SK-MEL-5 (cell line): ENCODE measurements around the gene COPS7B. TPM values are rescaled to one million over a fixed set of nuclear protein-coding genes. Genes with fewer than 3 reads are reported as not detected.
"Not testable (repeated sequence)": the region's sequence is repeated elsewhere in the genome, so short reads cannot be mapped to it uniquely, and the experiment has no call there.

Source experiments
- DNase-seq: peaks from one replicate; pipeline ENCODE4 v3.0.0-alpha.2; 2016; ENCODE audit warnings: low read depth, low spot score
- in situ Hi-C: cut with HindIII; loops from 2 replicates; pipeline ENCODE4 v1.10.0; 2016; ENCODE audit warnings: low sequenced_read_pairs, high pct_unique_total_duplicates, low pct_unique_long_range_greater_than_20kb
- polyA plus RNA-seq, 2 experiments: library from polyadenylated mRNA; depleted of rRNA; stranded (reverse); fragments of >200 nt; gene quantifications; 2 replicates each; pipeline ENCODE4 v1.2.3, GENCODE V29; 2015
- total RNA-seq: library from RNA; depleted of rRNA; stranded (reverse); fragments of >200 nt; shearing (Covaris generic); gene quantifications from 2 replicates; pipeline ENCODE4 v1.2.3, GENCODE V29; 2014; rRNA removed

Gene COPS7B
- total RNA-seq, result 19.6 and 20.7 TPM in 2 replicates
- 37.1 and 38.5 TPM in 2 replicates for polyA plus RNA-seq (2015; cell fraction: cytosol; rRNA removed)
- polyA plus RNA-seq (2015; cell fraction: nucleus; rRNA removed), result 77.6 and 106 TPM in 2 replicates

DNA sequence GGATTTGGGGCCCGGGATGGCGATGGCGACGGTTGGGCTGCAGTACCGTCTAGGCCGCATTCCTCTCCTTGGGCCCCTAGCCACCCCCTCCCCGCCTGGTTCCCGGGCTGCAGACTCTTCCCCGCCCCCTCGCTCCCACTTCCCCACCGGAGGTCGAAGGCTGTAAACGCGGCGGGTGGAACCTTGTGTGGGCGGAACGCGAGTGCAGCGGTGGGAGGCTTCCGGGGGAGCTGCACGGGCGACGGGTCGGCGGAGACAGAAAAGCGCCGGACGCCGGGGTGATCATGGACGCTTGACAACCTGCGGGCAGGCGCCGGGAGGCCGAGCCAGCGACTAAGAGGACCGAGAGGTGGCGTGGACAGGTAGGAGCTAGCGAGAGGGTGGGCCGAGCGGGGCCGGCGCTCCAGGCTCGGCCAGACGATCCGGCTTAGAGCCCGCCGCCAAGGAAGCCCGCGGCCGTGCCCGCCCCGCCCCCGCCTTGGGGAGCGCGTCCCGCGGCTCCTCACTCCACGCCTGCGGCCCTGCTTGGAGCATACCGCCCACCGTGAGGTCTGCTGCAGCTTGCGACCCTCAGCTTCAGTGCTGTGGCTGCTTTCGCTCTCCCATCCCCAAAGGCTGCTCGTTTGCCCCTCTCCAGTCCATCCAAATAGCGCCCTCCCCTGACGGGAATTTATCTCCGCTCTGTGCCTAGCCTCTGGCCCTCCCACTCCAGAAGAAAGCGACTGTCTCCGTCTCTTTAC is at the start of gene COPS7B:
Gene COPS7B, plus strand, starts transcription at position 269 of the 740 bp plus-strand sequence. CDS start 2,126 bp downstream, outside the sequence.
- in situ Hi-C loops, result no loop called here
- DNase-seq, result peak; percentile 76

DNA sequence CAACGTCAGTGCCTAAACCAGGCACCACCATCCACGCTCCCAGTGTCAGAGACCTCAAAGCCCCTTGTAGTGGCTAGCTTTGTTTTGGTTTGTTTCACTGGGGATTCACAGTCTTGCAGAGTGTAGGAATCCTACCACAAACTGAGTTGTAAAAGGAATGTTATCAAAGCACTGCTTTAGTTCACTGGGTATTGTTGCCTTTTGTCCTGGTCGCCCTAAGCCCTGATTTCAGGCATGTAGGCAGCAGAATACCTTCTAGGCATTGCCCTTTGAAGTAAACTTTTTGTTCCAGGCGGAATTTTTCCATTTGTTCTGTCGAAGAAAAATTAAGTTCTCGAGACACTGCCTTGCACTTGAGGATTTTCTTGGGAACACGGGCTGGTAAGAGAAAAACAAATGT is 48.5 kb upstream of the COPS7B start:
- in situ Hi-C loops, result no loop called here
- no peak for DNase-seq

DNA sequence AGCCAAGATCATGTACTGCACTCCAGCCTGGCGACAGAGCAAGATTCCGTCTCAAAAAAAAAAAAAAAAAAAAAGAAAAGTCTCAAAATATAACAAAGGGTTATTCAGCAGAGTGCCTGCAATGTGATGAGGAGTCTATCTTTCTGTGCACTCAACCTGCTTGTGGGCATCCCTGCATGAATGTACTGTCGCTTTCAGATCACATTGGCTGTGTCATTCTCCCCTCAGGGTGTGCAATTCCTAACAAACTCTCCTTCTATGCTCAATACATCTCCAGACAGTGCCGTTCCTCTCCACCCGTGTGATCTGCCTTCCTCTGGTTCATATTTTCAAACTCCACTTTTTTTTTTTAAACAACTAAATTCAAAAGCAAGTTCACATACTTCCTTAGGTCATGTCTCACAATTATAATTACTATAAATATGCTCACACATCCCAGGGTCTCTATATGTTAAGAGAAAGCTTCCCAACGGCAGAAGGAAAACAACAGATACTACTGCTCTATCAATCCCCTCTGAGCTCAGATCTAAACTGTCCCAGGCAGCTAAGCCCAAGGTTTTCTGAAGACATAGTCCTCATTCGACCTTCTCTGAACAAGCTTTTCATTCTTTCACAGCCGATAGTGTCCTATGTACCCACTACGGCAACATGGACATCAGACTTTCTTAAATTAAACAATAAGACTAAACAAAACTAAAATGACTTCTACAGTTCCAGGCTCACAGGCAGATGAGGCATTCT is 42.7 kb upstream of the COPS7B start:
- peak; percentile 96 for DNase-seq
- in situ Hi-C loops, result no loop called here

DNA sequence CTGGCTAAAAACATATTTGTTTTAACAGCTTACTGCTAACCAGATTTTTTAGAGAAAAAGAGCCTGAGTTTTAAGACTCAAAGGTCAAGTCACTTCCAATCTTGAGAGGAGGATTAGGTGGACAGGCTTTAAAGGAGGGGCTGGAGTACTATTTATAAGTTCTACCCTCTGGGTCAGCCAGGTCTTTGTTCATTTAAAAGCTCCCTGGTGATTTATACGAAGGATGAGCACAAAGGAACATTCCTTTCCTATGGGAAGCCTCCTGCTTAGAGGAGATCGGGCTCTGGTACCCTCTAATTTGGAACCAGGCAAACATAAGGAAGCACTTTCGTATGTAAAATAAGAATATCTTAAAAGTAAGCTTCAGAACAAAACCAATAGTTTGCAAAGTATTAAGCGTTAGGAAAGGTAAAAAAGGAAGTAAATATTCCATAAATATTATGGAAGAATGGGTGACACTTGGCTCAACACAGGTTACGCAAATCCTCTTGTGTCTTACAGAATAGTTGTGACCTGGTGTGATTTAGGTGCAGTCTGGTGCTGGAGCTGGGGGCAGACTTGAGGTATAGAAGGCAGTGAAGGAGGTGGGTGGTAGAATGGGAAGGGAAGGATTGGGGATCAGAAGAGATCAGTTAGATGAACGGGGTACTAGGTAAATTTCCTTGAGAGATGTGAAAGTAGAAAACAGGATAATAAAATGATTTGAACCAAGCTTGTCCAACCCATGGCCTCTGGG is 40.8 kb upstream of the COPS7B start:
- DNase-seq, result peak; percentile 65
- in situ Hi-C loops, result no loop called here

DNA sequence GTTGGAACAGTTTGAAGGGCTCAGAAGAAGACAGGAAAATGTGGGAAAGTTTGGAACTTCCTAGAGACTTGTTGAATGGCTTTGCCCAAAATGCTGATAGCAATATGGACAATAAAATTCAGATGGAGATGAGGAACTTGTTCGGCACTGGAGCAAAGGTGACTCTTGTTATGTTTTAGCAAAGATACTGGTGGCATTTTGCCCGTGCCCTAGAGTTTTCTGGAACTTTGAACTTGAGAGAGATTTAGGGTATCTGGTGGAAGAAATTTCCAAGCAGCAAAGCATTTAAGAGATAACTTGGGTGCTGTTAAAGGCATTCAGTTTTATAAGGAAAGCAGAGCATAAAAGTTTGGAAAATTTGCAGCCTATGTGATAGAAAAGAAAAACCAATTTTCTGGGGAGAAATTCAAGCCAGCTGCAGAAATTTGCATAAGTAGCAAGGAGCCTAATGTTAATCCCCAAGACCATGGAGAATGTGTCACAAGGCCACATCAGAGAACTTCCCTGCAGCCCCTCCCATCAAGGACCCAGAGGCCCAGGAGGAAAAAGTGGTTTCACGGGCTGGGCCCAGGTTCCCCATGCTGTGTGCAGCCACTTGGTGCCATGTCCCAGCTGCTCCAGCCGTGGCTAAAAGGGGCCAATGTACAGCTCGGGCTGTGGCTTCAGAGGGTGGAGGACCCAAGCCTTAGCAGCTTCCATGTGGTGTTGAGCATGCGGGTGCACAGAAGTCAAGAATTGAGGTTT is 37.9 kb upstream of the COPS7B start:
- DNase-seq, in situ Hi-C loops: not testable (repeated sequence)

DNA sequence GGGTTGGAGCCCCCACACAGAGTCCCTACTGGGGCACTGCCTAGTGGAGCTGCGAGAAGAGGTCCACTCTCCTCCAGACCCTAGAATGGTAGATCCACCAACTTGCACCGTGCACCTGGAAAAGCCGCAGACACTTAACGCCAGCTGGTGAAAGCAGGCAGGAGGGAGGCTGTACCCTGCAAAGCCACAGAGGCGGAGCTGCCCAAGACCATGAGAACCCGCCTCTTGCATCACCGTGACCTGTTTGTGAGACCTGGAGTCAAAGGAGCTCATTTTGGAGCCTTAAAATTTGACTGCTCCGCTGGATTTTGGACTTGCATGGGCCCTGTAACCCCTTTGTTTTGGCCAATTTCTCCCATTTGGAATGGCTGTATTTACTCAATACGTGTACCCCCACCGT is 37.2 kb upstream of the COPS7B start:
- in situ Hi-C loops, DNase-seq: not testable (repeated sequence)

DNA sequence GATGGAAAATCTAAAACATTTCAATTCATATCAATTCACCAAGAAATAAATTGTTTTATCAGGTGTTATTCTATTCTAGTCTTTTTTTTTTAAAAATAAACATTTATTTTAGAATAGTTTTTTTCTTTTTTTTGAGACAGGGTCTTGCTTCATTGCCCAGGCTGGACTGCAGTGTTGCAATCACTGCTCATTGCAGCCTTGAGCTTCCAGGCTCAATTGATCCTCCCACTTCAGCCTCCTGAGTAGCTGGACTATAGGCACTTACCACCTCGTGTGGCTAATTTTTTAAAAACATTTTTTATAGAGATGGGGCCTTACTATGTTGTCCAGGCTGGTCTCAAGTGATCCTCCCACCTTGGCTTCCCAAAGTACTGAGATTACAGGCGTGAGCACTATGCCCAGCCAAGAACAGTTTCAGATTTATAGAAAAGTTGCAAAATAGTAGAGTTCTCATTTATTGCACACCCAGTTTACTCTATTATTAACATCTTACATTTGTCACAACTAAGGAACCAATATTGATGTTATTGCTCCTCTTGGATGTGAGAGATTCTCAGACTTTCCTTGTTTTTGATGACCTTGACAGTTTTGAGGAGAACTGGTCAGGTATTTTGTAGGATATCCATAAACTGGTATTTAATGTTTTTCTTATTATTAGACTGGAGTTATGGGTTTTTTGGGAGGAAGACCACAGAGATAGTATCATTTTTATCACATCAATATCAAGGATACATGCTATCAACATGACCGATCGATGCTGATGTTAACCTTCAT is 35.0 kb upstream of the COPS7B start:
- in situ Hi-C loops, result no loop called here
- DNase-seq, result no peak

DNA sequence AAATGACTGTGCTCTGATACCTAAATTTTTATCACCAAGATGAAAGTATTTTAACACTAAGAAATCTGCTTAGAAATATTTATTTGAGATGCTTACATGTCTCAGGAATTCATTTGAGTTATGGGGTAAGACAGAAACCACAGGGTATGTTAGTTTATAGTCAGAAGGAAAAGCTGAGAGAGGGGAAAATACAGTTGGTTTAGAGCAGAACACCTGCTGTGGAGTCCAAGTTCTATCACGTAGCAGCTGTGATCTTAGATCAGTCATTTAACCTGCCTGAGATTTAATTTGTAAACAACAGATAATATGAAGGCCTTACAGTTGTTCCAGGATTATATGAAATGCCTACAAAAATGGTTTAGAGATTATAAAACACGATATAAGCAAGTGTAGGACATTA is 34.2 kb upstream of the COPS7B start:
- in situ Hi-C loops, result no loop called here
- no peak for DNase-seq

DNA sequence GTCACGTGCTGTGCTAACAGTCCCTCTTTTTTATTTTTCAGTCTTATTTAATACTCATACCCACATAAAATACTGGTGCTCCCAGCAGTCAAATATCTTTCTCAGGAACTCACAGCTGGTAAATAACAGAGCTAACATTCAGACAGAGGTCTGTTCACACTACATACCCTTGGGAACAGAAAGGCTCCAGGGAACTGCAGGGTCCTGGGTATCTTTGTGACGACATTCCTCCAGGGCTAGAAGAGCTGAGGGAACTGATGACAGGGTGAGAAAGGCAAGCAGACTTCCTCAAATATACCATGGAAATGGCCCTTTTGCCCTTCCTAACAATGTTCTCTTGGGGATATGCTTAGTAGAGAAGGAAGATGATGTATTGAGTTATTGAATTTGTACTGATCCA is 24.5 kb upstream of the COPS7B start:
- in situ Hi-C loops, result no loop called here
- DNase-seq, result peak; percentile 73

DNA sequence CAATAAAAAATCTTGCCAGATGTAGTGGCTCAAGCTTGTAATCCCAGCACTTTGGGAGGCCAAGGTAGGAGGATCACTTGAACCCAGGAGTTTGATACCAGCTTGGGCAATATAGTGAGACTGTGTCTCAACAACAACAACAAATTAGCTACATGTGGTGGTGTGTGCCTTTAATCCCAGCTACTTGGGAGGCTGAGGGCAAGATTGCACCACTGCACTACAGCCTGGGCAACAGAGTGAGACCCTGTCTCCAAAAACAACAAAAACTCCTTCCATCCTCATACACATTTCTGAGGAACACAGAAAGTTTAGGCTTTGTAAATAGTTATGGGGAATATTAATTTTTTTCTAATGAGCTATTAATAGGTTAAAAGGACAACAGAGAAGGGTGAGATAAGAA is 22.1 kb upstream of the COPS7B start:
- DNase-seq, result no peak
- in situ Hi-C loops, result no loop called here

DNA sequence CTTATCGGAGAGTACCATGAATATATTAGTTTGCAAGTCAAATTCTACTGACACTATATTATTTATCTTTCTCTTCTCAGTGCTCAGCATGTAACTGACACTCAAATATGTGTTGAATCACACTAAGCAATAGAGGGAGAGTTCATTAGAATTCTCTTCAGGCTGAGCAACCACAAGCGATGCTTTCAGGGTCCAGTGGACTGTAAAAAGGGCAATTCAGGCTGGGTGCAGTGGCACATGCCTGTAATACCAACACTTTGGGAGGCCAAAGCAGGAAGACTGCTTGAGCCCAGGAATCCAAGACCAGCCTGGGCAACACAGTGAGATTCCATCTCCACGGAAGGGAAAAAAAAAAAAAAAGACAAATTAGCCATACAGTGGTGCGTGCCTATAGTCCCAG is 21.5 kb upstream of the COPS7B start:
- in situ Hi-C loops, result no loop called here
- DNase-seq, result no peak

DNA sequence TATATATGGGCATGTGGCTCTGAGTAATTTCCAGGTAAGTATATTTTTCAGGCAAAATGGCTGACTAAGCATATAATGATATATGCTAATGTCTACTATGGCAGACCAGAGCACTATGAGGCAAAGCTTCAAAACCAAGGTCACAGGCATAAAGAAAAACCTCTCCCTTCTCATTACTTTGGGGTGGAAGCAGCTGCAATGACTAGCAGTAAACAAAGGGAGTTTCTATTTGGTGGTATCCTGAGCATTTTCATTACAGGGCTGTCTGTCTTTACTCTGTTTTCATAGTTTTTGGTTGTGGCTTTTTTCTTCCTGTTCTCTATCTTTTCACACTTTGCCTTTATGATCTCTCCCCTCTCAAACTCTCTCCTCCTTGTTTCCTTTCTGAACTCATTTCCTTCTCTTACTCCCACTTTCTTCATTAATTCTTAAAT is 20.7 kb upstream of the COPS7B start:
- DNase-seq, result peak; percentile 63
- in situ Hi-C loops, result no loop called here

DNA sequence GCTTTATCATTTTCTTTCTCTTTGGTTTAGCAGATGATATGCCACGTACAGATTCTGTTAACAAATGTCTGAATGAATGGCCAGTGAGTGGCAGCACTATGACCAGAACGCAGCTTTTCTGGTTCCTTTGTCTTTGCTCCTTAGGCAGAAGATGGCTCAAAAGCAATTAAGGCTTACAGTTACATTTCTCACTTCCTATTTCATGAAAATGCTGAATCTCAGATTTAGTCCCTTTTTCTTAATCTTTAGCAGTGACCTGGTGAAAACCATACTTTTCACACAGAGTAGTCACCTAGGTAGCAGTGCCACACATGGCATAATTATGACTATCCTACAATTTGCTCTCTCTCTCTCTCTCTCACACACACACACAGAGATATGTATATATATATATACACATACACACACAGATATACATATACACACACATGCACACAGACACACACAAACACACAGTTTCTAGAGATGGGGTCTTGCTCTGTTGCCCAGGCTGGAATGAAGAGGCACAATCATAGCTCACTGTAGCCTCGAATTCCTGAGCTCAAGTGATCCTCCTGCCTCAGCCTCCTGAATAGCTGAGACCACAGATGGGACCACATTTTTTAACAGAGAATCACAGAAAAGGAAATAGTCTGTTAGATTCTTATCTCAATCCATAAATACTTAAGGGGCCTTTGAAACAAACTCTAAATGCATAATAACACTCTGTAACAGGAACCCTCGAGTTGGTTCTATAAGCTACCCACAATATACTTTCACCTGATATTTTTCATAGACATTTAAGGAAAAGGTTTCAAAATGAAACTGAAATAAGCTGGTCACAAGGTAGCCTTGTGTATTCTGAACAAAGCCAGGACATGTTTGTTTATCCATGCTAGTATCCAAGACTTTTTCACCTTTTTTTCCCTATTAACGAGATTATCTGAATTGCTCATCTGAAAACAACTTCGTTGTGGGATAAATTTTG is 16.8 kb upstream of the COPS7B start:
- in situ Hi-C loops, result no loop called here

DNA sequence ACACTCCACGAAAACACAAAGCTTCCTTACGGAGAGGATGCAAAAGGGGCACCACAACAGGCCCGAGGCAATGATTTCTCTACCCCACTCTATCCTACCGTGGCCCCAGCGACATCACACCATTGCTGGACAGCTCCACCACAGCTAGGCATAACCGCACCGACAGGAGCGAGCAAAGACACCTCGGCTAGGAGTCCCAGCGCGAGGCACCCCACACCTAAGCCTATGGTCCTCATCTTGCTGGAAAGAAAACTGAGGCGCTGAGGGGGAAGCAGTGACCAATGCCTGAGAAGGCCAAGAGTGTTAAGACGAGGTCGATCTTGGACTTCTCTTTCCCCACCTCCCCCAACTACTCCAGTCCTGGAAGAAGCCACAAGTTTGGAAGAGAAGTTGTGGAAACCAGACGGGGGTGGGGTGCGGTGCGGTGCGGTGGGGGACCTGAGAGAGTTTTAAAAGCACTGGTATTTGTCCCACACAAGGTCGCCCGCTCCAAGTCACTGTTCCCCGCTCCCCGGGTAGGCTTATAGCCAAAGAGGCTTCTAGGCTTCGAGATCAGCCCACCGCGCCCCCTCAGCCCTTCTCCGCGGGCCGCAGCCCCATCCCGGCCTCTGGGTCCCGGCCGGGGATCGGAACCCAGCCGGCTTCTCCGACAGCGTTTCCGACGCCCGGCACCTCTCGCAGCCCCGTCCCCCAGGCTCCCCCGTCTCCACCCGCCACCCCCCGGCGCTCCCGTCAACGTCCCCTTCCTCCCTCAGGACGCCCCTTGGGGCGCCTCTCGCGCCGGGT is 5.9 kb upstream of the COPS7B start:
- in situ Hi-C loops, result no loop called here
- DNase-seq, result no peak

More for the DNA sequence above, 16.8 kb upstream of the COPS7B start:
- DNase-seq, result no peak
